Right ventricle myocardium superior (tissue), 1 donor: ENCODE measurements around the gene ORM2. TPM values are rescaled to one million over a fixed set of nuclear protein-coding genes. Genes with fewer than 3 reads are reported as not detected.
A peak's percentile ranks its signal among the peaks of the same experiment; 100 is the strongest.
"Not testable (repeated sequence)": the region's sequence is repeated elsewhere in the genome, so short reads cannot be mapped to it uniquely, and the experiment has no call there.

Experiments
- ATAC-seq: fragments of 200-7000 bp; cut with Tn5 transposase; one replicate; pipeline ENCODE4 v1.9.1; 2020; ENCODE audit warnings: mild to moderate bottlenecking; ENCODE audit not compliant: poor library complexity
- DNase-seq: peaks from one replicate; pipeline ENCODE4 v3.0.0-alpha.2; 2020
- intact Hi-C: fragments of 100-400 bp; cut with DNase I; formaldehyde crosslinking; loops from one replicate; pipeline ENCODE4 v1.11.2; 2022
- long read RNA-seq: library from polyadenylated mRNA; unstranded; transcript quantifications from one replicate; pipeline ENCODE4 v2.0.0, GENCODE V29; 2021
- total RNA-seq: library from RNA; stranded (reverse); fragmentation: NEBNext Ultra II Directional; extraction: Animal tissue kit (Norgen Biotek cat#: 25700); gene quantifications from one replicate; pipeline ENCODE4 v1.2.1, GENCODE V29; 2021
- donor health status: DM: no; HTN: yes; CAD: no; lungs with severe emphysema.

ORM2 gene
- not detected for total RNA-seq
- long read RNA-seq: 0 reads

GRCh38 chr9:114329625-114330022, at the start of gene ORM2:
Gene ORM2 (plus strand): TSS chr9:114329869. CDS start chr9:114329905, 36 bp downstream.
- ATAC-seq, intact Hi-C loops, DNase-seq: not testable (repeated sequence)

- ATAC-seq (peak; percentile 75), DNase-seq (no peak)
- intact Hi-C loops: no loop called here
Measured at GRCh38 chr9:114280636-114281472, 48.8 kb upstream of the ORM2 start.

- peak; percentile 81 for ATAC-seq
- intact Hi-C loops: no loop called here
- peak; percentile 75 for DNase-seq
Measured at GRCh38 chr9:114281473-114282103, 48.1 kb upstream of the ORM2 start.

- DNase-seq (no peak), ATAC-seq (no peak)
- intact Hi-C loops: no loop called here
Measured at GRCh38 chr9:114282104-114282485, 47.6 kb upstream of the ORM2 start.

- intact Hi-C loops: no loop called here
- no peak for ATAC-seq
- no peak for DNase-seq
Measured at GRCh38 chr9:114282507-114282906, 47.2 kb upstream of the ORM2 start.

GRCh38 chr9:114282926-114283325, 46.7 kb upstream of the ORM2 start:
- no peak for ATAC-seq
- intact Hi-C loops: no loop called here
- no peak for DNase-seq

GRCh38 chr9:114283551-114284111, 46.0 kb upstream of the ORM2 start:
- intact Hi-C loops: no loop called here
- ATAC-seq (no peak), DNase-seq (no peak)

GRCh38 chr9:114284316-114285060, 45.2 kb upstream of the ORM2 start:
- ATAC-seq (no peak), DNase-seq (no peak)
- intact Hi-C loops: no loop called here

GRCh38 chr9:114285166-114285867, 44.4 kb upstream of the ORM2 start:
- no peak for DNase-seq
- no peak for ATAC-seq
- intact Hi-C loops: no loop called here

- ATAC-seq: no peak
Measured at GRCh38 chr9:114286146-114286679, 43.5 kb upstream of the ORM2 start.

GRCh38 chr9:114287001-114287762, 42.5 kb upstream of the ORM2 start:
- ATAC-seq: no peak
- DNase-seq: no peak
- intact Hi-C loops: no loop called here

More at GRCh38 chr9:114286146-114286679, 43.5 kb upstream of the ORM2 start:
- intact Hi-C loops: no loop called here
- DNase-seq: no peak

- intact Hi-C loops: no loop called here
- DNase-seq: no peak
- ATAC-seq: no peak
Measured at GRCh38 chr9:114287763-114288192, 41.9 kb upstream of the ORM2 start.

- ATAC-seq (no peak), DNase-seq (no peak)
- intact Hi-C loops: no loop called here
Measured at GRCh38 chr9:114288193-114289091, 41.2 kb upstream of the ORM2 start.

- DNase-seq: no peak
Measured at GRCh38 chr9:114289106-114289505, 40.6 kb upstream of the ORM2 start.

GRCh38 chr9:114289571-114290481, 39.8 kb upstream of the ORM2 start:
- intact Hi-C loops: loop anchor here (2.0 kb wide), 1 partner anchor 207 kb away; no protein-coding TSS in a partner anchor
- ATAC-seq: no peak
- DNase-seq: no peak

More at GRCh38 chr9:114289106-114289505, 40.6 kb upstream of the ORM2 start:
- intact Hi-C loops: no loop called here
- ATAC-seq: no peak
